ENCODE data around the gene KLF16. TPM values are rescaled to one million over a fixed set of nuclear protein-coding genes. Genes with fewer than 3 reads are reported as not detected.

Gene KLF16
- total RNA-seq, 1 experiment from 2014 or later, result 64.0 TPM

GRCh38 chr19:1846517-1847204 lies 16.7 kb downstream of the KLF16 start:
- POLR2A ChIA-PET, result no interaction called here
- peak overlapping the region; percentile 97; the same call in 1 of the 2 replicates for H3K27ac Mint-ChIP-seq

More at GRCh38 chr19:1846517-1847204, 16.7 kb downstream of the KLF16 start:
- ATAC-seq, result no peak
- TF ChIP-seq AFF4 (CRISPR knock-in tag; IDR thresholded peaks at IDR 0.05; ENCODE audit: borderline replicate concordance) (no peak), GABPB1 (CRISPR knock-in tag; IDR thresholded peaks at IDR 0.05) (no peak), GTF2I (CRISPR knock-in tag; conservative IDR thresholded peaks at IDR 0.05) (no peak), ERG (CRISPR knock-in tag; IDR thresholded peaks at IDR 0.05) (no peak), ZNF281 (CRISPR knock-in tag; IDR thresholded peaks at IDR 0.05) (no peak), GRHL2 (CRISPR knock-in tag; IDR thresholded peaks at IDR 0.05; ENCODE audit: insufficient replicate concordance, severe bottlenecking) (no peak), ZNF121 (CRISPR knock-in tag; IDR thresholded peaks at IDR 0.05) (peak; percentile 75), RELA (CRISPR knock-in tag; IDR thresholded peaks at IDR 0.05; ENCODE audit: borderline replicate concordance) (no peak), ZNF219 (CRISPR knock-in tag; IDR thresholded peaks at IDR 0.05; ENCODE audit: borderline replicate concordance) (0 out of 2 replicates have a peak, but pooled peaks have one; percentile 14), ZNF317 (CRISPR knock-in tag; IDR thresholded peaks at IDR 0.05; ENCODE audit: borderline replicate concordance, low read depth) (no peak), USF1 (CRISPR knock-in tag; IDR thresholded peaks at IDR 0.05) (no peak)
- H3K27me3 Mint-ChIP-seq (ENCODE audit: low read depth), result no peaks in the 10 kb centered on the region
- peak overlapping the region; percentile 93 for H3K4me3 Mint-ChIP-seq
- no peak for DNase-seq (ENCODE audit: low spot score)
- CTCF ChIA-PET, result interaction anchor here (1.7 to 3.5 kb wide), 4 partner anchors 8 to 30 kb away, joined by 4 to 15 read pairs (median 9); no protein-coding TSS in a partner anchor
- H3K4me1 Mint-ChIP-seq, result peaks cover 14% of the 10 kb centered on the region
- H3K36me3 Mint-ChIP-seq, result no peaks in the 10 kb centered on the region
- no peaks in the 10 kb centered on the region for H3K9me3 Mint-ChIP-seq

Data from WTC11 (cell line).